SKM-1 treated with dmso at 0.1 percent for 144 hours (cell line): Measurements from ENCODE around the gene KCNJ16.

Experiments used
- DNase-seq: peaks from one replicate; lab custom pipeline; 2025; ENCODE audit not compliant: unreplicated experiment; lab: John Stamatoyannopoulos, UW

The KCNJ16 gene

GRCh38 chr17:70067134-70067533 lies 7.9 kb upstream of the KCNJ16 start:
- no peak for DNase-seq

GRCh38 chr17:70070305-70071027 lies 4.6 kb upstream of the KCNJ16 start:
- no peak for DNase-seq

- no peak for DNase-seq
These were observed 3.9 kb upstream of the KCNJ16 start for GRCh38 chr17:70071127-70071526.

- DNase-seq, result no peak
These were observed 3.4 kb upstream of the KCNJ16 start for GRCh38 chr17:70071620-70072019.

- no peak for DNase-seq
These were observed 2.3 kb upstream of the KCNJ16 start for GRCh38 chr17:70072546-70073309.

- DNase-seq, result no peak
These were observed 1.7 kb upstream of the KCNJ16 start for GRCh38 chr17:70073310-70073709.

- DNase-seq, result no peak
These were observed 1.2 kb upstream of the KCNJ16 start for GRCh38 chr17:70073799-70074198.

GRCh38 chr17:70074236-70074830 lies 692 bp upstream of the KCNJ16 start:
- no peak for DNase-seq

- DNase-seq, result no peak
These were observed 1.2 kb downstream of the KCNJ16 start for GRCh38 chr17:70076189-70076588.

GRCh38 chr17:70076831-70077230 lies 1.8 kb downstream of the KCNJ16 start:
- no peak for DNase-seq

- DNase-seq, result no peak
These were observed 3.5 kb downstream of the KCNJ16 start for GRCh38 chr17:70078549-70078948.

GRCh38 chr17:70078994-70079531 lies 4.0 kb downstream of the KCNJ16 start:
- no peak for DNase-seq

GRCh38 chr17:70080541-70081347 lies 5.7 kb downstream of the KCNJ16 start:
- DNase-seq, result no peak

GRCh38 chr17:70081885-70082284 lies 6.9 kb downstream of the KCNJ16 start:
- no peak for DNase-seq

GRCh38 chr17:70084476-70084875 lies 9.5 kb downstream of the KCNJ16 start:
- no peak for DNase-seq

GRCh38 chr17:70086516-70086915 lies 11.5 kb downstream of the KCNJ16 start:
- no peak for DNase-seq

- no peak for DNase-seq
These were observed 14.6 kb downstream of the KCNJ16 start for GRCh38 chr17:70089513-70090148.

- no peak for DNase-seq
These were observed 16.1 kb downstream of the KCNJ16 start for GRCh38 chr17:70091005-70091568.

GRCh38 chr17:70091696-70092095 lies 16.7 kb downstream of the KCNJ16 start:
- no peak for DNase-seq

- DNase-seq, result no peak
These were observed 18.1 kb downstream of the KCNJ16 start for GRCh38 chr17:70093163-70093562.
